K562 (cell line): Measurements from ENCODE around the gene APBA2. TPM values are rescaled to one million over a fixed set of nuclear protein-coding genes. Genes with fewer than 3 reads are reported as not detected.
A peak's percentile ranks its signal among the peaks of the same experiment; 100 is the strongest.

Experiments
- GATAD2B ChIP-seq: fragments of 450-650 bp; IDR thresholded peaks from 2 replicates; pipeline ENCODE4 v1.6.1; 2017; ENCODE audit warnings: mild to moderate bottlenecking, borderline replicate concordance
- MED1 ChIP-seq: sonication (generic); formaldehyde crosslinking; IDR thresholded peaks from 2 replicates; pipeline ENCODE4 v1.8.1; 2023; ENCODE audit warnings: missing genetic modification reagents, borderline replicate concordance
- NFYB ChIP-seq: IDR thresholded peaks from 2 replicates; pipeline ENCODE4 v1.6.1; 2011; ENCODE audit warnings: mild to moderate bottlenecking, moderate library complexity; ENCODE audit not compliant: insufficient read length; ENCODE audit errors: extremely low read depth
- PTBP1 ChIP-seq: fragments of 200-400 bp; formaldehyde crosslinking; IDR thresholded peaks from 2 replicates; pipeline ENCODE4 v1.6.1; 2017; ENCODE audit warnings: low read depth, low read length
- SRF ChIP-seq, 2 experiments: fragments of 250-450, 450-650 bp in 1 of 2; sonication (Bioruptor Pico) in 1 of 2; sonication (generic) in 1 of 2; formaldehyde crosslinking; IDR thresholded peaks; 2 replicates each; pipeline versions ENCODE4 v1.5.0 to v1.5.1; 2020 to 2022; ENCODE audit warnings: mild to moderate bottlenecking in 1 of 2, missing genetic modification reagents in 1 of 2
- ZFPM2 ChIP-seq: fragments of 250-450 bp; sonication (Bioruptor Pico); IDR thresholded peaks from 2 replicates; pipeline ENCODE4 v1.5.1; 2022; ENCODE audit warnings: mild to moderate bottlenecking
- ZNF75A ChIP-seq: fragments of 450-650 bp; formaldehyde crosslinking; IDR thresholded peaks from 2 replicates; pipeline ENCODE4 v1.4.0; 2020; ENCODE audit warnings: mild to moderate bottlenecking
- ZZZ3 ChIP-seq: fragments of 450-650 bp; IDR thresholded peaks from 2 replicates; pipeline ENCODE4 v1.6.1; 2016; ENCODE audit warnings: antibody characterized with exemption, mild to moderate bottlenecking, moderate library complexity
- polyA plus RNA-seq, 8 experiments: library from polyadenylated mRNA; depleted of rRNA in 4 of 8; stranded (reverse) in 5 of 8; unstranded in 3 of 8; fragments of >200 nt; fragmentation: Nextera tagmentation in 2 of 8; fragmentation: Illumina TruSeq in 1 of 8; extraction: Ambion mirVana in 2 of 8; extraction: Trizol in 1 of 8; gene quantifications; 2 replicates each; pipeline versions ENCODE4 v1.2.1 to v1.2.3, GENCODE V29; 2011 to 2014; ENCODE audit warnings: inconsistent platforms in 1 of 8, missing spikeins in 1 of 8
- total RNA-seq, 7 experiments: library from RNA; depleted of rRNA in 6 of 7; stranded (reverse); fragments of >200 nt in 6 of 7; fragmentation: Illumina TruSeq in 2 of 7; extraction: Trizol in 2 of 7; gene quantifications; 2 replicates each; pipeline versions ENCODE4 v1.2.1 to v1.2.3, GENCODE V29; 2011 to 2021; ENCODE audit warnings: low replicate concordance in 1 of 7
- TF ChIP-seq, protein P1 (sequence below), 2 experiments: fragments of 450-650 bp; IDR thresholded peaks; 2 replicates each; pipeline ENCODE4 v1.6.1; 2016; ENCODE audit warnings: mild to moderate bottlenecking in 2 of 2, borderline replicate concordance in 1 of 2, low read depth in 1 of 2, moderate library complexity in 1 of 2
- TF ChIP-seq, protein P2 (sequence below): fragments of 250-450 bp; sonication (Bioruptor Pico); IDR thresholded peaks from 2 replicates; pipeline ENCODE4 v1.4.0; 2020; ENCODE audit warnings: mild to moderate bottlenecking
- TF ChIP-seq, protein P3 (sequence below): fragments of 450-650 bp; formaldehyde crosslinking; IDR thresholded peaks from 2 replicates; pipeline ENCODE4 v1.4.0; 2022; ENCODE audit warnings: missing genetic modification characterization
- TF ChIP-seq, protein P4 (sequence below): fragments of 450-650 bp; IDR thresholded peaks from 2 replicates; pipeline ENCODE4 v1.6.1; 2018; ENCODE audit warnings: mild to moderate bottlenecking, low read depth; ENCODE audit not compliant: partially characterized antibody
- TF ChIP-seq, protein P5 (sequence below): sonication (generic); formaldehyde crosslinking; IDR thresholded peaks from 2 replicates; pipeline ENCODE4 v1.8.0; 2022; ENCODE audit warnings: missing genetic modification reagents, mild to moderate bottlenecking, borderline replicate concordance

APBA2 gene
- total and polyA plus RNA-seq, 9 of the 15 experiments (the other 6 are each of a cell fraction or from before 2014, with no cell fraction given), result 0.24 to 40.9 (median 25.2) TPM

DNA sequence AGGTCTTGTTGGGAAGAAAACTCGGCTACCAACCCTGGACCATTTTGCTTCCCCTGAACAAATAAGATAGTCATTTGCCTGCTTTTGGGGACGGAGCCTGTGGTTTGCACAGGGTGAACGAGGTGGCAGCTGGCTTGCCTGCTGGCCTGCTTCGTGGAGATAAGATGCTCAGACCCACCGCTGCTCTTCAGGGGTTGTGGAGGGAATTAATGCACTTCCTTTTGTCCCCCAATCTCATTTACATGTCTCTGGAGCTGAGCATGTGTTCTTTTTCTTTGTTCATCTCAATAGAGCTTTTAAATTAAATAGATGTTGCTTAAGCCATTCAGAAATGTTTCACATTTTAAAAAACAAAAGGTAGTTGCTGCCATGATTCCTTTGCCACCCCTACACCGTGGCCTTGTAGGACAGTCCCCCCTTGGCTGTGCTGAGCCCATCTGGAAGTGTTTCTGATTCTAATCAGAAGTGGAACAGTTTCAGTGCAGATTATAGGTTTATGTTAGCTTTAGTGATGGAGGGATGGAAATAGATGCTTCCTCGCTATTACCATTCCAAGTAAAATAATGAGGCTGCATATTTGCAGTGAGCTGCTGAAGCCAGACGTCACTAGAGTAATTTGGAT is 25.6 kb downstream of the APBA2 start (continued):
- TF ChIP-seq, protein P1, sequence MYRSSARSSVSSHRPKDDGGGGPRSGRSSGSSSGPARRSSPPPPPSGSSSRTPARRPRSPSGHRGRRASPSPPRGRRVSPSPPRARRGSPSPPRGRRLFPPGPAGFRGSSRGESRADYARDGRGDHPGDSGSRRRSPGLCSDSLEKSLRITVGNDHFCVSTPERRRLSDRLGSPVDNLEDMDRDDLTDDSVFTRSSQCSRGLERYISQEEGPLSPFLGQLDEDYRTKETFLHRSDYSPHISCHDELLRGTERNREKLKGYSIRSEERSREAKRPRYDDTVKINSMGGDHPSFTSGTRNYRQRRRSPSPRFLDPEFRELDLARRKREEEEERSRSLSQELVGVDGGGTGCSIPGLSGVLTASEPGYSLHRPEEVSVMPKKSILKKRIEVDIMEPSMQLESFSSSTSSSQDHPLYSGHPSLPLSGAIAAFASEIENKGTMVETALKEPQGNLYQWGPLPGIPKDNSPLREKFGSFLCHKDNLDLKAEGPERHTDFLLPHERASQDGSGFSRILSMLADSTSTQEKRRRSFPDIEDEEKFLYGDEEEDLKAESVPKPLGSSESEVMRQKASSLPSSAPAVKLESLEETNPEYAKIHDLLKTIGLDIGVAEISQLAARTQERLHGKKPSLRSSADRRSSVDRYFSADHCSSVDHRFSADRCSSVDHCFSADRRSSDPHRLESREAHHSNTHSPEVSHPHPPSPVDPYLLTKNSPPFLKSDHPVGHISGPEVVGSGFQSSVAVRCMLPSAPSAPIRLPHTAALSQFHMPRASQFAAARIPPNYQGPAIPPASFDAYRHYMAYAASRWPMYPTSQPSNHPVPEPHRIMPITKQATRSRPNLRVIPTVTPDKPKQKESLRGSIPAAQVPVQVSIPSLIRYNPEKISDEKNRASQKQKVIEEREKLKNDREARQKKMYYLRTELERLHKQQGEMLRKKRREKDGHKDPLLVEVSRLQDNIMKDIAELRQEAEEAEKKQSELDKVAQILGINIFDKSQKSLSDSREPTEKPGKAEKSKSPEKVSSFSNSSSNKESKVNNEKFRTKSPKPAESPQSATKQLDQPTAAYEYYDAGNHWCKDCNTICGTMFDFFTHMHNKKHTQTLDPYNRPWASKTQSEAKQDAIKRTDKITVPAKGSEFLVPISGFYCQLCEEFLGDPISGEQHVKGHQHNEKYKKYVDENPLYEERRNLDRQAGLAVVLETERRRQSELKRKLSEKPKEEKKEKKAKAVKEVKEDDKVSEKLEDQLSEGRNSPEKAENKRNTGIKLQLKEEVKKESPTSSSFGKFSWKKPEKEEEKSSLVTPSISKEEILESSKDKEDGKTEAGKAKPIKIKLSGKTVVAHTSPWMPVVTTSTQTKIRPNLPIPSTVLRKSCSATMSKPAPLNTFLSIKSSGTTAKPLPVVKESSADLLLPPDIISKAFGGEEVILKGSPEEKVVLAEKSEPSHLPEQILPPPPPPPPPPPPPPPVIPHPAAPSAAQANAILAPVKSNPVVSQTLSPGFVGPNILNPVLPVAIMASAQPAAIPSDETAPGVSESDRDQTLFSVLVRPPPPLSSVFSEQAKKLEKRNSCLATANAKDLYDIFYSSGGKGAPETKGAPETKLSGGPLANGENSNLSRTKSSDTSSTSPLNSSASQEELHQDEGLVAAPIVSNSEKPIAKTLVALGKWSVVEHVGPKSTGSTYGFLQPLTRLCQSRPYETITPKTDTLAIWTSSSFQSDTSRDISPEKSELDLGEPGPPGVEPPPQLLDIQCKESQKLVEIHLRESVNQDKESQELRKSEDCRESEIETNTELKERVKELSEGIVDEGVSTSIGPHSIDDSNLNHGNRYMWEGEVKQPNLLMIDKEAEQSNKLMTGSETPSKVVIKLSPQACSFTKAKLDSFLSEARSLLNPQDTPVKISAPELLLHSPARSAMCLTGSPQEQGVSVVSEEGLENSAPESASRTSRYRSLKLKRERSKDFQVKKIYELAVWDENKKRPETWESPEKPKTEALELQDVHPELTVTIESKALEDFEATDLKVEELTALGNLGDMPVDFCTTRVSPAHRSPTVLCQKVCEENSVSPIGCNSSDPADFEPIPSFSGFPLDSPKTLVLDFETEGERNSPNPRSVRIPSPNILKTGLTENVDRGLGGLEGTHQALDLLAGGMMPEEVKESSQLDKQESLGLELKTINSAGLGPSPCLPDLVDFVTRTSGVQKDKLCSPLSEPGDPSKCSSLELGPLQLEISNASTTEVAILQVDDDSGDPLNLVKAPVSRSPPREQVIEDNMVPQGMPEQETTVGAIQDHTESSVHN (IDR thresholded peaks at IDR 0.05; ENCODE audit: borderline replicate concordance in 1 of 2, low read depth in 1 of 2), result 0 out of 4 replicates have a peak, but pooled peaks of 1 of the 2 experiments have one; percentile 60
- TF ChIP-seq, protein P2, sequence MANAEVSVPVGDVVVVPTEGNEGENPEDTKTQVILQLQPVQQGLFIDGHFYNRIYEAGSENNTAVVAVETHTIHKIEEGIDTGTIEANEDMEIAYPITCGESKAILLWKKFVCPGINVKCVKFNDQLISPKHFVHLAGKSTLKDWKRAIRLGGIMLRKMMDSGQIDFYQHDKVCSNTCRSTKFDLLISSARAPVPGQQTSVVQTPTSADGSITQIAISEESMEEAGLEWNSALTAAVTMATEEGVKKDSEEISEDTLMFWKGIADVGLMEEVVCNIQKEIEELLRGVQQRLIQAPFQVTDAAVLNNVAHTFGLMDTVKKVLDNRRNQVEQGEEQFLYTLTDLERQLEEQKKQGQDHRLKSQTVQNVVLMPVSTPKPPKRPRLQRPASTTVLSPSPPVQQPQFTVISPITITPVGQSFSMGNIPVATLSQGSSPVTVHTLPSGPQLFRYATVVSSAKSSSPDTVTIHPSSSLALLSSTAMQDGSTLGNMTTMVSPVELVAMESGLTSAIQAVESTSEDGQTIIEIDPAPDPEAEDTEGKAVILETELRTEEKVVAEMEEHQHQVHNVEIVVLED, result no peak
- TF ChIP-seq, protein P3, sequence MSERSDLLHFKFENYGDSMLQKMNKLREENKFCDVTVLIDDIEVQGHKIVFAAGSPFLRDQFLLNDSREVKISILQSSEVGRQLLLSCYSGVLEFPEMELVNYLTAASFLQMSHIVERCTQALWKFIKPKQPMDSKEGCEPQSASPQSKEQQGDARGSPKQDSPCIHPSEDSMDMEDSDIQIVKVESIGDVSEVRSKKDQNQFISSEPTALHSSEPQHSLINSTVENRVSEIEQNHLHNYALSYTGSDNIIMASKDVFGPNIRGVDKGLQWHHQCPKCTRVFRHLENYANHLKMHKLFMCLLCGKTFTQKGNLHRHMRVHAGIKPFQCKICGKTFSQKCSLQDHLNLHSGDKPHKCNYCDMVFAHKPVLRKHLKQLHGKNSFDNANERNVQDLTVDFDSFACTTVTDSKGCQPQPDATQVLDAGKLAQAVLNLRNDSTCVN (CRISPR knock-in tag), result no peak
- TF ChIP-seq, protein P4, sequence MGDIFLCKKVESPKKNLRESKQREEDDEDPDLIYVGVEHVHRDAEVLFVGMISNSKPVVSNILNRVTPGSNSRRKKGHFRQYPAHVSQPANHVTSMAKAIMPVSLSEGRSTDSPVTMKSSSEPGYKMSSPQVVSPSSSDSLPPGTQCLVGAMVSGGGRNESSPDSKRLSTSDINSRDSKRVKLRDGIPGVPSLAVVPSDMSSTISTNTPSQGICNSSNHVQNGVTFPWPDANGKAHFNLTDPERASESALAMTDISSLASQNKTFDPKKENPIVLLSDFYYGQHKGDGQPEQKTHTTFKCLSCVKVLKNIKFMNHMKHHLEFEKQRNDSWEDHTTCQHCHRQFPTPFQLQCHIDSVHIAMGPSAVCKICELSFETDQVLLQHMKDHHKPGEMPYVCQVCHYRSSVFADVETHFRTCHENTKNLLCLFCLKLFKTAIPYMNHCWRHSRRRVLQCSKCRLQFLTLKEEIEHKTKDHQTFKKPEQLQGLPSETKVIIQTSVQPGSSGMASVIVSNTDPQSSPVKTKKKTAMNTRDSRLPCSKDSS, result no peak
- 0 out of 4 replicates have a peak, but pooled peaks of 1 of the 2 experiments have one; percentile 34 for TF ChIP-seq SRF (CRISPR knock-in tag; IDR thresholded peaks at IDR 0.05)
- TF ChIP-seq MED1, result no peak
- TF ChIP-seq, protein P5, sequence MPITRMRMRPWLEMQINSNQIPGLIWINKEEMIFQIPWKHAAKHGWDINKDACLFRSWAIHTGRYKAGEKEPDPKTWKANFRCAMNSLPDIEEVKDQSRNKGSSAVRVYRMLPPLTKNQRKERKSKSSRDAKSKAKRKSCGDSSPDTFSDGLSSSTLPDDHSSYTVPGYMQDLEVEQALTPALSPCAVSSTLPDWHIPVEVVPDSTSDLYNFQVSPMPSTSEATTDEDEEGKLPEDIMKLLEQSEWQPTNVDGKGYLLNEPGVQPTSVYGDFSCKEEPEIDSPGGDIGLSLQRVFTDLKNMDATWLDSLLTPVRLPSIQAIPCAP (CRISPR knock-in tag), result no peak
- TF ChIP-seq ZFPM2 (CRISPR knock-in tag), result no peak
- TF ChIP-seq PTBP1, result no peak
- no peak for TF ChIP-seq ZNF75A (CRISPR knock-in tag)
- TF ChIP-seq GATAD2B, result peak; percentile 13; the same call in 1 of the 2 replicates
- no peak for TF ChIP-seq ZZZ3
- no peak for TF ChIP-seq NFYB
